K562 (cell line): Measurements from ENCODE around the gene TRMT10B. TPM values are rescaled to one million over a fixed set of nuclear protein-coding genes. Genes with fewer than 3 reads are reported as not detected.

Experiments
- ATAC-seq: fragments of 200-7000 bp; cut with Tn5 transposase; 3 replicates; pipeline ENCODE4 v1.9.1; 2020; ENCODE audit warnings: moderate library complexity
- BruUV-seq: library from RNA; stranded (reverse); fragments of 400-500 nt; replicated peaks from 2 replicates; lab custom pipeline; 2021; lab: Mats Ljungman, UMichigan
- CTCF ChIA-PET: fragments of 300-600 bp; formaldehyde crosslinking; extraction: SDS; loops from one replicate; lab custom pipeline; 2021; ENCODE audit warnings: low intra/inter-chr PET ratio; lab: Yijun Ruan, JAX
- POLR2A ChIA-PET: fragments of 300-600, 350-650 bp; sonication (Branson Sonifier 250); formaldehyde crosslinking; extraction: SDS; loops from one replicate; lab custom pipeline; 2021; ENCODE audit warnings: antibody characterized with exemption, inconsistent platforms; lab: Yijun Ruan, JAX
- DNase-seq, 4 experiments: peaks; one replicate each; pipeline versions ENCODE4 v3.0.0 to v3.0.0-alpha.2; 2011 to 2018; ENCODE audit warnings: low spot score in 3 of 4, mixed read lengths in 3 of 4; ENCODE audit errors: extremely low read depth in 1 of 4
- FAIRE-seq: peaks from 2 replicates; lab custom pipeline; 2011; peaks lifted over from hg19 to GRCh38; lab: Jason Lieb, UNC
- H2AFZ ChIP-seq: 2 replicates; pipeline ENCODE4 v1.6.0; 2011; ENCODE audit warnings: low read depth, low read length, control low read depth, inconsistent platforms
- H3K27ac ChIP-seq: fragments of 200-600 bp; 3 replicates; pipeline ENCODE4 v1.8.0; 2011; ENCODE audit warnings: low read depth, mild to moderate bottlenecking, control low read depth, inconsistent platforms, low read length, moderate library complexity, mixed read lengths; ENCODE audit errors: extremely low read depth
- H3K27me3 ChIP-seq, 2 experiments: fragments of 300-600 bp in 1 of 2; 2 replicates in 1 of 2; 3 replicates in 1 of 2; pipeline versions ENCODE4 v1.6.0 to v1.8.0; 2011; ENCODE audit warnings: inconsistent platforms in 2 of 2, low read length in 2 of 2, mild to moderate bottlenecking in 1 of 2, mixed read lengths in 1 of 2, moderate library complexity in 1 of 2; ENCODE audit not compliant: control insufficient read depth in 2 of 2, insufficient read depth in 2 of 2
- H3K36me3 ChIP-seq: fragments of 300-600 bp; 3 replicates; pipeline ENCODE4 v1.8.0; 2011; ENCODE audit warnings: mild to moderate bottlenecking, low read length, inconsistent platforms; ENCODE audit not compliant: control insufficient read depth, insufficient read depth
- H3K4me1 ChIP-seq, 2 experiments: fragments of 200-600 bp in 1 of 2; replicated peaks in 1 of 2; 2 replicates in 1 of 2; 3 replicates in 1 of 2; pipeline versions ENCODE4 v1.5.1 to v1.8.0; 2011; ENCODE audit warnings: inconsistent platforms in 2 of 2, low read length in 2 of 2, mild to moderate bottlenecking in 1 of 2, mixed read lengths in 1 of 2, moderate library complexity in 1 of 2; ENCODE audit not compliant: control insufficient read depth in 2 of 2, insufficient read depth in 2 of 2
- H3K4me2 ChIP-seq: 2 replicates; pipeline ENCODE4 v1.6.1; 2011; ENCODE audit warnings: low read length, control low read depth, inconsistent platforms, mixed read lengths; ENCODE audit not compliant: insufficient read depth
- H3K4me3 ChIP-seq: fragments of 200-600 bp; sonication (generic), shearing (Covaris generic); 2 replicates; pipeline ENCODE4 v1.5.1; 2016; ENCODE audit warnings: control low read depth, inconsistent platforms
- H3K79me2 ChIP-seq: fragments of 200-600 bp; 3 replicates; pipeline ENCODE4 v1.8.0; 2011; ENCODE audit warnings: low read length, inconsistent platforms; ENCODE audit not compliant: control insufficient read depth, insufficient read depth
- H3K9ac ChIP-seq, 2 experiments: 2 replicates each; pipeline versions ENCODE4 v1.6.0 to v1.6.1; 2011; ENCODE audit warnings: low read depth in 2 of 2, low read length in 2 of 2, control low read depth in 1 of 2, inconsistent platforms in 1 of 2, mild to moderate bottlenecking in 1 of 2, mixed read lengths in 1 of 2; ENCODE audit not compliant: insufficient read depth in 1 of 2
- H3K9me1 ChIP-seq: one replicate; pipeline ENCODE4 v1.6.0; 2011; ENCODE audit warnings: inconsistent platforms, mild to moderate bottlenecking, low read length, moderate library complexity; ENCODE audit not compliant: control insufficient read depth, insufficient read depth
- H3K9me3 ChIP-seq: replicated peaks from 2 replicates; pipeline ENCODE4 v1.5.1; 2011; ENCODE audit warnings: low read depth, low read length, inconsistent platforms; ENCODE audit not compliant: control insufficient read depth, insufficient read depth
- H4K20me1 ChIP-seq: replicated peaks from 2 replicates; pipeline ENCODE4 v1.6.1; 2011; ENCODE audit warnings: low read length, inconsistent platforms, mixed read lengths; ENCODE audit not compliant: control insufficient read depth, insufficient read depth
- CEBPB ChIP-seq: fragments of 450-650 bp; IDR thresholded peaks from 2 replicates; pipeline ENCODE4 v1.6.1; 2016; ENCODE audit warnings: missing genetic modification characterization, missing compliant biosample characterization
- HMBOX1 ChIP-seq: sonication (generic); IDR thresholded peaks from 2 replicates; pipeline ENCODE4 v1.6.1; 2016
- ZNF717 ChIP-seq: fragments of 250-450 bp; sonication (Bioruptor Pico); IDR thresholded peaks from 2 replicates; pipeline ENCODE4 v1.5.0; 2021
- WGBS: fragments of 100-300 bp; shearing (Covaris generic); methylation state at CpG from one replicate; pipeline ENCODE4 v1.1.6; 2016; ENCODE audit warnings: low coverage, mixed read lengths; ENCODE audit not compliant: insufficient coverage; ENCODE audit errors: missing lambda C conversion rate; 5-methylcytosine and 5-hydroxymethylcytosine counted together
- in situ Hi-C: fragments of 300-500 bp; cut with MboI; formaldehyde crosslinking; loops from 4 replicates; pipeline ENCODE4 v1.15.0; 2018; ENCODE audit warnings: inconsistent platforms, mixed read lengths
- intact Hi-C: fragments of 100-400 bp; cut with micrococcal nuclease; formaldehyde crosslinking; loops from 2 replicates; pipeline ENCODE4 v1.14.2; 2022
- polyA plus RNA-seq, 8 experiments: library from polyadenylated mRNA; depleted of rRNA in 4 of 8; stranded (reverse) in 5 of 8; unstranded in 3 of 8; fragments of >200 nt; fragmentation: Nextera tagmentation in 2 of 8; fragmentation: Illumina TruSeq in 1 of 8; extraction: Ambion mirVana in 2 of 8; extraction: Trizol in 1 of 8; gene quantifications; 2 replicates each; pipeline versions ENCODE4 v1.2.1 to v1.2.3, GENCODE V29; 2011 to 2014; ENCODE audit warnings: inconsistent platforms in 1 of 8, missing spikeins in 1 of 8
- total RNA-seq, 7 experiments: library from RNA; depleted of rRNA in 6 of 7; stranded (reverse); fragments of >200 nt in 6 of 7; fragmentation: Illumina TruSeq in 2 of 7; extraction: Trizol in 2 of 7; gene quantifications; 2 replicates each; pipeline versions ENCODE4 v1.2.1 to v1.2.3, GENCODE V29; 2011 to 2021; ENCODE audit warnings: low replicate concordance in 1 of 7
- TF ChIP-seq, protein P1 (sequence below): sonication (generic); formaldehyde crosslinking; IDR thresholded peaks from 2 replicates; pipeline ENCODE4 v1.4.0; 2020; ENCODE audit warnings: mild to moderate bottlenecking, missing genetic modification reagents

Gene TRMT10B
- total and polyA plus RNA-seq, 9 of the 15 experiments (the other 6 are each of a cell fraction or from before 2014, with no cell fraction given): 2.9 to 13.4 (median 7.0) TPM

DNA sequence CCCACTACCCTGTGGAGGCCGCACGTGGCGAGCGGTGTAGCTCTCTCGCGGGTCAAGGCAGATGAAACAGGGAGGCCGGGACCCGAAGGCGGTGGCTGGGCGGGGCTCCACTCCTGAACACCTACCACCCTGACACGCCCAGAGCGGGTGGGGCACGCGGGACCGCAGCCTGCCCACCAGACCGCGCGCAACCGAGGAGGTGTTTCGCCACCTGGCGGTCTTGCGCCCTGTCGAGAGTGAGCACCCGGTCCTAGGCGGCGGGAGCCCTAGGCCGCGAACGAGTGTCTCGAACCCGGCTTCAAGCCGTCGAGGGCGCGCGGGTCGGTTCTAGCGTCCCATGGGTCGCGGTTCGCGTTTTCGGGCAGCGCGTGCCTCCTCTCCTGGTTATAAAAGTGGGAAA, 33.5 kb downstream of the TRMT10B start (continued):
- TF ChIP-seq, protein P1, sequence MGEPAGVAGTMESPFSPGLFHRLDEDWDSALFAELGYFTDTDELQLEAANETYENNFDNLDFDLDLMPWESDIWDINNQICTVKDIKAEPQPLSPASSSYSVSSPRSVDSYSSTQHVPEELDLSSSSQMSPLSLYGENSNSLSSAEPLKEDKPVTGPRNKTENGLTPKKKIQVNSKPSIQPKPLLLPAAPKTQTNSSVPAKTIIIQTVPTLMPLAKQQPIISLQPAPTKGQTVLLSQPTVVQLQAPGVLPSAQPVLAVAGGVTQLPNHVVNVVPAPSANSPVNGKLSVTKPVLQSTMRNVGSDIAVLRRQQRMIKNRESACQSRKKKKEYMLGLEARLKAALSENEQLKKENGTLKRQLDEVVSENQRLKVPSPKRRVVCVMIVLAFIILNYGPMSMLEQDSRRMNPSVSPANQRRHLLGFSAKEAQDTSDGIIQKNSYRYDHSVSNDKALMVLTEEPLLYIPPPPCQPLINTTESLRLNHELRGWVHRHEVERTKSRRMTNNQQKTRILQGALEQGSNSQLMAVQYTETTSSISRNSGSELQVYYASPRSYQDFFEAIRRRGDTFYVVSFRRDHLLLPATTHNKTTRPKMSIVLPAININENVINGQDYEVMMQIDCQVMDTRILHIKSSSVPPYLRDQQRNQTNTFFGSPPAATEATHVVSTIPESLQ: no peak

- Histone ChIP-seq H2AFZ (peak overlapping the region; percentile 54), H3K27ac (no peak overlapping the region), H4K20me1 (no peaks in the 10 kb centered on the region), H3K9me1 (no peaks in the 10 kb centered on the region), H3K4me2 (no peak overlapping the region; the same call in 1 of the 2 replicates), H3K9me3 (no peaks in the 10 kb centered on the region), H3K4me3 (no peak overlapping the region), H3K79me2 (peaks cover 27% of the 10 kb centered on the region), H3K27me3 (no peaks in the 10 kb centered on the region), H3K9ac (peak overlapping the region in 1 of 2 experiments; percentile 33; a peak in 1 of 4 replicates), H3K36me3 (peaks cover 7% of the 10 kb centered on the region), H3K4me1 (peaks cover 8 to 17% of the 10 kb centered on the region in 2 experiments; a peak in 4 of 5 replicates)
- ATAC-seq (no peak), FAIRE-seq (no peak), DNase-seq (no peak)
- 23% methylated on average over 6 of the region's 6 CpGs for WGBS
- BruUV-seq: no TSS peak
- intact Hi-C loops (loop anchor here (5.0 to 10.0 kb wide), 2 partner anchors 196 to 276 kb away; partner anchors contain the start of genes SHB and TOMM5), in situ Hi-C loops (no loop called here)
- POLR2A ChIA-PET: interaction anchor here (1.3 kb wide), 1 partner anchor 12 kb away, joined by 5 read pairs; the partner anchor contains the start of gene DCAF10
- TF ChIP-seq HMBOX1 (peak; percentile 38; the same call in 1 of the 2 replicates), ZNF717 (CRISPR knock-in tag) (no peak), CEBPB (tag) (peak; percentile 77)
- CTCF ChIA-PET: no interaction called here
Observed at GRCh38 chr9:37788332-37788731, 34.7 kb downstream of the TRMT10B start.
